ENCODE results near the gene CALB2.

CALB2 gene

GRCh38 chr16:71399801-71400563, 41.5 kb downstream of the CALB2 start:
- H2AFZ ChIP-seq (ENCODE audit: low read depth, low read length), result no peak overlapping the region
- 0 out of 2 replicates have a peak, but pooled peaks cover 7% of the 10 kb centered on the region for H3K9me3 ChIP-seq (ENCODE audit: insufficient read depth, low read length)
- no peaks in the 10 kb centered on the region for H3K79me2 ChIP-seq (ENCODE audit: low read length)
- no peak overlapping the region for H3K27ac ChIP-seq (ENCODE audit: low read length)
- no peaks in the 10 kb centered on the region for H4K20me1 ChIP-seq (ENCODE audit: insufficient read depth, low read length)
- H3K36me3 ChIP-seq (replicated peaks; ENCODE audit: low read depth, low read length), result no peaks in the 10 kb centered on the region
- H3K27me3 ChIP-seq (ENCODE audit: low read depth, low read length), result peaks cover 18% of the 10 kb centered on the region; the same call in 1 of the 2 replicates
- H3K4me3 ChIP-seq (ENCODE audit: low read length), result no peak overlapping the region
- H3K4me1 ChIP-seq (ENCODE audit: low read length), result no peaks in the 10 kb centered on the region
- H3K9ac ChIP-seq (ENCODE audit: low read length), result no peak overlapping the region
- TF ChIP-seq EZH2phosphoT487 (IDR thresholded peaks at IDR 0.05; ENCODE audit: low read depth) (no peak), CTCF (IDR thresholded peaks at IDR 0.05; ENCODE audit: low read depth, low read length) (no peak)
- H3K4me2 ChIP-seq (ENCODE audit: low read length), result no peak overlapping the region

- TF ChIP-seq EZH2phosphoT487 (IDR thresholded peaks at IDR 0.05; ENCODE audit: low read depth) (no peak), CTCF (IDR thresholded peaks at IDR 0.05; ENCODE audit: low read depth, low read length) (no peak)
- H3K4me1 ChIP-seq (ENCODE audit: low read length), result no peaks in the 10 kb centered on the region
- peaks cover 18% of the 10 kb centered on the region; the same call in 1 of the 2 replicates for H3K27me3 ChIP-seq (ENCODE audit: low read depth, low read length)
- no peak overlapping the region for H3K4me3 ChIP-seq (ENCODE audit: low read length)
- H3K9me3 ChIP-seq (ENCODE audit: insufficient read depth, low read length), result 0 out of 2 replicates have a peak, but pooled peaks cover 8% of the 10 kb centered on the region
- no peak overlapping the region for H3K9ac ChIP-seq (ENCODE audit: low read length)
- no peak overlapping the region for H3K27ac ChIP-seq (ENCODE audit: low read length)
- no peaks in the 10 kb centered on the region for H3K79me2 ChIP-seq (ENCODE audit: low read length)
- no peaks in the 10 kb centered on the region for H3K36me3 ChIP-seq (replicated peaks; ENCODE audit: low read depth, low read length)
- H3K4me2 ChIP-seq (ENCODE audit: low read length), result no peak overlapping the region
- no peak overlapping the region for H2AFZ ChIP-seq (ENCODE audit: low read depth, low read length)
- no peaks in the 10 kb centered on the region for H4K20me1 ChIP-seq (ENCODE audit: insufficient read depth, low read length)
Measured at GRCh38 chr16:71402007-71402406, 43.5 kb downstream of the CALB2 start.

- Histone ChIP-seq H3K9ac (ENCODE audit: low read length) (no peak overlapping the region), H3K4me2 (ENCODE audit: low read length) (no peak overlapping the region), H2AFZ (ENCODE audit: low read depth, low read length) (no peak overlapping the region), H3K4me1 (ENCODE audit: low read length) (no peaks in the 10 kb centered on the region), H3K4me3 (ENCODE audit: low read length) (no peak overlapping the region), H3K79me2 (ENCODE audit: low read length) (no peaks in the 10 kb centered on the region), H3K27ac (ENCODE audit: low read length) (no peak overlapping the region), H3K9me3 (ENCODE audit: insufficient read depth, low read length) (0 out of 2 replicates have a peak, but pooled peaks cover 8% of the 10 kb centered on the region), H3K36me3 (replicated peaks; ENCODE audit: low read depth, low read length) (no peaks in the 10 kb centered on the region), H3K27me3 (ENCODE audit: low read depth, low read length) (peaks cover 18% of the 10 kb centered on the region; the same call in 1 of the 2 replicates), H4K20me1 (ENCODE audit: insufficient read depth, low read length) (no peaks in the 10 kb centered on the region)
- TF ChIP-seq EZH2phosphoT487 (IDR thresholded peaks at IDR 0.05; ENCODE audit: low read depth), result no peak
- no peak for TF ChIP-seq CTCF (IDR thresholded peaks at IDR 0.05; ENCODE audit: low read depth, low read length)
Measured at GRCh38 chr16:71402674-71403073, 44.2 kb downstream of the CALB2 start.

GRCh38 chr16:71404364-71404763, 45.8 kb downstream of the CALB2 start:
- Histone ChIP-seq H3K9me3 (ENCODE audit: insufficient read depth, low read length) (0 out of 2 replicates have a peak, but pooled peaks cover 8% of the 10 kb centered on the region), H3K9ac (ENCODE audit: low read length) (no peak overlapping the region), H3K4me3 (ENCODE audit: low read length) (no peak overlapping the region), H3K79me2 (ENCODE audit: low read length) (no peaks in the 10 kb centered on the region), H4K20me1 (ENCODE audit: insufficient read depth, low read length) (no peaks in the 10 kb centered on the region), H2AFZ (ENCODE audit: low read depth, low read length) (no peak overlapping the region), H3K4me1 (ENCODE audit: low read length) (no peaks in the 10 kb centered on the region), H3K27me3 (ENCODE audit: low read depth, low read length) (peaks cover 13% of the 10 kb centered on the region), H3K36me3 (replicated peaks; ENCODE audit: low read depth, low read length) (no peaks in the 10 kb centered on the region), H3K4me2 (ENCODE audit: low read length) (no peak overlapping the region), H3K27ac (ENCODE audit: low read length) (no peak overlapping the region)
- no peak for TF ChIP-seq CTCF (IDR thresholded peaks at IDR 0.05; ENCODE audit: low read depth, low read length)

All from OCI-LY3 (cell line).